DOHH2 (cell line): ENCODE measurements around the gene GPSM3.

Source experiments
- H3F3A ChIP-seq: fragments of 200-600 bp; sonication (generic), shearing (Covaris generic); 2 replicates; pipeline ENCODE4 v1.6.0; 2016; ENCODE audit warnings: antibody characterized with exemption, mild to moderate bottlenecking; ENCODE audit not compliant: control insufficient read depth, insufficient read depth
- H3K27ac ChIP-seq: fragments of 200-600 bp; sonication (generic); 2 replicates; pipeline ENCODE4 v1.5.1; 2014; ENCODE audit warnings: low read depth, mild to moderate bottlenecking, low read length, moderate library complexity
- H3K27me3 ChIP-seq: fragments of 200-600 bp; sonication (generic); 2 replicates; pipeline ENCODE4 v1.6.1; 2014; ENCODE audit warnings: mild to moderate bottlenecking, low read length, mixed read lengths; ENCODE audit not compliant: control insufficient read depth
- H3K36me3 ChIP-seq: fragments of 200-600 bp; sonication (generic); 2 replicates; pipeline ENCODE4 v1.6.1; 2014; ENCODE audit warnings: mild to moderate bottlenecking, low read length, moderate library complexity, mixed read lengths; ENCODE audit not compliant: control insufficient read depth
- H3K4me1 ChIP-seq: fragments of 200-600 bp; sonication (generic); 2 replicates; pipeline ENCODE4 v1.6.1; 2014; ENCODE audit warnings: mild to moderate bottlenecking, low read length, mixed read lengths; ENCODE audit not compliant: control insufficient read depth
- H3K4me2 ChIP-seq: fragments of 200-600 bp; sonication (generic); 2 replicates; pipeline ENCODE4 v1.6.0; 2014; ENCODE audit warnings: mild to moderate bottlenecking, low read length, moderate library complexity
- H3K4me3 ChIP-seq: fragments of 200-600 bp; sonication (generic); 2 replicates; pipeline ENCODE4 v1.5.1; 2014; ENCODE audit warnings: mild to moderate bottlenecking, low read length, mixed read lengths
- H3K79me2 ChIP-seq: fragments of 200-600 bp; sonication (generic); 2 replicates; pipeline ENCODE4 v1.6.1; 2014; ENCODE audit warnings: mild to moderate bottlenecking, low read length, mixed read lengths; ENCODE audit not compliant: control insufficient read depth
- H3K9me2 ChIP-seq: fragments of 200-600 bp; sonication (generic); replicated peaks from 2 replicates; pipeline ENCODE4 v1.6.1; 2014; ENCODE audit warnings: mild to moderate bottlenecking, low read length, mixed read lengths; ENCODE audit not compliant: control insufficient read depth
- H3K9me3 ChIP-seq: fragments of 200-600 bp; sonication (generic); 2 replicates; pipeline ENCODE4 v1.6.1; 2014; ENCODE audit warnings: antibody characterized with exemption, low read length, mixed read lengths; ENCODE audit not compliant: control insufficient read depth, insufficient read depth
- H4K20me1 ChIP-seq: fragments of 200-600 bp; sonication (generic); 2 replicates; pipeline ENCODE4 v1.6.0; 2014; ENCODE audit warnings: low read depth, mild to moderate bottlenecking, antibody characterized with exemption, low read length, moderate library complexity; ENCODE audit not compliant: control insufficient read depth, insufficient read depth
- CTCF ChIP-seq: fragments of 200-600 bp; sonication (generic); IDR thresholded peaks from one replicate; pipeline ENCODE4 v1.5.1; 2014; ENCODE audit warnings: antibody characterized with exemption, mild to moderate bottlenecking, low read depth, low read length; ENCODE audit not compliant: poor library complexity, severe bottlenecking
- EZH2phosphoT487 ChIP-seq: fragments of 200-600 bp; sonication (generic); IDR thresholded peaks from 2 replicates; pipeline ENCODE4 v1.6.1; 2017; ENCODE audit warnings: borderline replicate concordance, mild to moderate bottlenecking, antibody characterized with exemption, low read length, moderate library complexity, mixed read lengths

GPSM3 gene

GRCh38 chr6:32198866-32199265 lies 6.4 kb upstream of the GPSM3 start:
- H3K4me2 ChIP-seq = no peak overlapping the region
- H3F3A ChIP-seq = peaks cover 18% of the 10 kb centered on the region
- TF ChIP-seq CTCF (no peak), EZH2phosphoT487 (no peak)
- H3K36me3 ChIP-seq = peaks cover 3% of the 10 kb centered on the region; the same call in 1 of the 2 replicates
- H3K9me2 ChIP-seq = no peaks in the 10 kb centered on the region
- H3K4me1 ChIP-seq = peaks cover 37% of the 10 kb centered on the region
- no peaks in the 10 kb centered on the region for H3K27me3 ChIP-seq
- H4K20me1 ChIP-seq = no peaks in the 10 kb centered on the region
- no peak overlapping the region for H3K27ac ChIP-seq
- no peaks in the 10 kb centered on the region for H3K9me3 ChIP-seq
- H3K79me2 ChIP-seq = peaks cover 3% of the 10 kb centered on the region; the same call in 1 of the 2 replicates
- no peak overlapping the region for H3K4me3 ChIP-seq

DNA sequence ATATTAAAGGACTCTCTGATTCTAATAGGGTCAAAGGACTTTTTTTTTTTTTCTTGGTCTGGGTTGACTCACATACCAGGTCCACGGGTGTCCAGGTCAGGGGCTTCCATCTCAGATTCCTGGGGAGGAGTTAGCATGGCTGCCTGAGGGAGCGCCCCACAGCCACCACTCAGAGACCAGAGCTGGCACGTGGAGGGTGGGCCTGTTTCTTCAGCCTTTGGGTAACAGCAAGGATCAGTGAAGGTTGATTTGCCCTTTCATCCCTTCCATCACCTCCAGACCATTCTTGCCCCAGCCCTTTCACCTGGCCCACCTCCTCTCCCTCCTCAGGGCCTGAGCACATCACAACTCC lies 5.9 kb upstream of the GPSM3 start:
- TF ChIP-seq CTCF = no peak
- no peak for TF ChIP-seq EZH2phosphoT487
- no peak overlapping the region for H3K27ac ChIP-seq
- H3K9me2 ChIP-seq = no peaks in the 10 kb centered on the region
- no peak overlapping the region for H3K4me3 ChIP-seq
- no peak overlapping the region for H3K4me2 ChIP-seq
- H3F3A ChIP-seq = peaks cover 23% of the 10 kb centered on the region
- H3K79me2 ChIP-seq = peaks cover 6% of the 10 kb centered on the region
- peaks cover 43% of the 10 kb centered on the region for H3K4me1 ChIP-seq
- no peaks in the 10 kb centered on the region for H3K27me3 ChIP-seq
- peaks cover 3% of the 10 kb centered on the region; the same call in 1 of the 2 replicates for H3K36me3 ChIP-seq
- no peaks in the 10 kb centered on the region for H4K20me1 ChIP-seq
- no peaks in the 10 kb centered on the region for H3K9me3 ChIP-seq

DNA sequence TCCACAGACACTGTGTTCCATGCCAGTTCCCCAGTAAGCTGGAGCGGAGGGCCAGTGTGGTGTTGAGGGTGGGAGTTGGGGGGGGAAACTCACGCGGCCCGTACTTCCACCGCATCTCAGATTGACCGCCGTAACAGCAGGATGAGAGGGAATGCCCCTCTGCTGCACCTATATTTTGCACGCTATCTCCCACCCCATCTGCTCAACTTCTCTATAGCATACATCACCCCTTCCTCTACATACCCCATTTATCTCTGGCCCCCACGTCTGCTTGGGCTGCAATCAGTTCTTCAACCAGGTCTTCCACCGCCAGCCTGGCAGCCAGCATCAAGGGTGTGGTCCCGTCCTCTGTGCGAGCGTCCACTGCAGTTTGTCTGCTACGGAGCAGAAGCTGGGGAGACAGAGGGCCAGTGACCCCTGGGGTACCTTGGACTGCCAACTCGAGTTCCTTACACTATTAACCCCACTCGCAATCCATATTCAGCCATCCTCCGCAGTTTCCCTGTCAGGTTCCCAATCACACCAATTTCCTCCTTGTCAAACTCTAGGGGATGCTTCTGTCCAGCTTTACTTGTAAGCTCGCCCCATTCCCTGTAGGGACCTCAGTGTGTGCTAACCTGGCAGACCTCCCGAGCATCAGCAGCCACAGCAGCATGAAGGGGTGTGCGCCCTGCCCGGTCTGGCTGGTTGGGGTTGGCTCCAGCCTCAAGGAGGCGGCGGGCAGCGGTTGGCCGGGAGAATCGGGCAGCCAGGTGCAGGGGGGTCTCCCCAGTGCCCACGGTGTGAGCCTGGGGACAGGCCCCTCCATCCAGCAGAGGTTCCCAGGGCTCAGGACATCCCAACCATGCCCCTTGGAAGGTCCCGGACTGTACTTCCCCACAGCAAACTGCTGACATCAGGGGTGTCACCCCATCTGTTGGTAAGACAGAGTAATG lies 4.5 kb upstream of the GPSM3 start:
- peak overlapping the region; percentile 85 for H3K27ac ChIP-seq

More for the DNA sequence above, 4.5 kb upstream of the GPSM3 start:
- Histone ChIP-seq H3K9me3 (no peaks in the 10 kb centered on the region), H3K4me3 (peak overlapping the region; percentile 97), H3K36me3 (peaks cover 7% of the 10 kb centered on the region), H3K27me3 (no peaks in the 10 kb centered on the region), H3K4me2 (peak overlapping the region; percentile 96), H3K79me2 (peaks cover 15% of the 10 kb centered on the region), H3K9me2 (no peaks in the 10 kb centered on the region), H4K20me1 (no peaks in the 10 kb centered on the region), H3F3A (peaks cover 24% of the 10 kb centered on the region), H3K4me1 (peaks cover 50% of the 10 kb centered on the region)
- TF ChIP-seq CTCF (peak; percentile 20), EZH2phosphoT487 (no peak)
